Uterus (tissue), 2 donors: ENCODE measurements around the gene GSN.

Experiments used
- POLR2A ChIP-seq, 2 donors: fragments of 450-650 bp; IDR thresholded peaks; one replicate each; pipeline ENCODE4 v1.6.1; 2016; ENCODE audit warnings: antibody characterized with exemption in 2 of 2, mild to moderate bottlenecking in 1 of 2, moderate library complexity in 1 of 2
- TF ChIP-seq, protein P1 (sequence below), 4 experiments: fragments of 200-600 bp in 2 of 4; fragments of 450-650 bp in 2 of 4; sonication (generic) in 2 of 4; IDR thresholded peaks; one replicate each; pipeline ENCODE4 v1.5.1; 2016 to 2019; ENCODE audit warnings: antibody characterized with exemption in 4 of 4, mild to moderate bottlenecking in 2 of 4, moderate library complexity in 1 of 4

DNA sequence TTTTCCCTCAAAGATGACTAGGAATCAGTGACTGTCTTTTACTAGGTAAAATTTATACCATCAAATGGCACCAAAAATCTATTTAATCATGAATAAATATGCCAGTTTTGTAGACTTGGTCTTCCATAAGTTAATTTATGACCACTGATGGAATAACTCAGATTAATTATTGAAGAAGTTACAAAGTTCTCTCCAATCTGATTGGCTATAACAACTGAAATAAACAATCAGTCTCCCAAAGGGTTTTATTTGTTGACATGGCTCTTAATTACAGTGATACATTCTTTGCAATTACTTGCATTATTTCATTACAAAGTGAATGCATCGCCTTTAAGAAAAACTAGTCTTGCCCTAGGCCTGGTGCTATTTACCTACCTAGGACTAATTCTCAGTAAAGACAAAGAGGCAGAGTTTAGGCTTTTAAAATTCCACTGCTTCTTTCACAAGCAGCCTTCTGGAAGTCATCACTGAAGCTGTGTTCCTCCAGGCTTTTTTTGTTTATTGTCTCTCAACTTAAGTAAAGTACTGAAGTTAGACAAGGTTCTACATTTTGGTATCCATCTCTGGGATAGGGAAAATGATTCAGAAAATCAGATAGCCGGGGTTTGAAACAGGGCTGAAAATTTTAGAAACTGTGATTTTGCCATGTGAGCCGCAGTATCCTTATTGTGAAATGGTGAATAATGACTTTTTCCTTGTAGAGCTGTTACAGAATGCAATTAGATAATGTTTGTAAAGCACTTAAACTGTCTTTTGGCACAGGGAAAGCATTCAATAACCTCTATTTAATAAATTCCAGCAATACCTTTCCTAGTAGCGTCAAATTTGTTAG lies 99.6 kb downstream of the GSN start:
- TF ChIP-seq, protein P1, sequence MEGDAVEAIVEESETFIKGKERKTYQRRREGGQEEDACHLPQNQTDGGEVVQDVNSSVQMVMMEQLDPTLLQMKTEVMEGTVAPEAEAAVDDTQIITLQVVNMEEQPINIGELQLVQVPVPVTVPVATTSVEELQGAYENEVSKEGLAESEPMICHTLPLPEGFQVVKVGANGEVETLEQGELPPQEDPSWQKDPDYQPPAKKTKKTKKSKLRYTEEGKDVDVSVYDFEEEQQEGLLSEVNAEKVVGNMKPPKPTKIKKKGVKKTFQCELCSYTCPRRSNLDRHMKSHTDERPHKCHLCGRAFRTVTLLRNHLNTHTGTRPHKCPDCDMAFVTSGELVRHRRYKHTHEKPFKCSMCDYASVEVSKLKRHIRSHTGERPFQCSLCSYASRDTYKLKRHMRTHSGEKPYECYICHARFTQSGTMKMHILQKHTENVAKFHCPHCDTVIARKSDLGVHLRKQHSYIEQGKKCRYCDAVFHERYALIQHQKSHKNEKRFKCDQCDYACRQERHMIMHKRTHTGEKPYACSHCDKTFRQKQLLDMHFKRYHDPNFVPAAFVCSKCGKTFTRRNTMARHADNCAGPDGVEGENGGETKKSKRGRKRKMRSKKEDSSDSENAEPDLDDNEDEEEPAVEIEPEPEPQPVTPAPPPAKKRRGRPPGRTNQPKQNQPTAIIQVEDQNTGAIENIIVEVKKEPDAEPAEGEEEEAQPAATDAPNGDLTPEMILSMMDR (IDR thresholded peaks at IDR 0.05), result no peak
- no peak for TF ChIP-seq POLR2A (IDR thresholded peaks at IDR 0.05)
